GM12892 (cell line): ENCODE results near the gene SATB2.

Source experiments
- POLR2A ChIP-seq: IDR thresholded peaks from 2 replicates; pipeline ENCODE4 v1.6.1; 2011; ENCODE audit warnings: low read depth, low read length, control low read depth
- POLR2AphosphoS5 ChIP-seq: IDR thresholded peaks from 2 replicates; pipeline ENCODE4 v1.6.1; 2011; ENCODE audit warnings: low read depth, low read length, control low read depth

DNA sequence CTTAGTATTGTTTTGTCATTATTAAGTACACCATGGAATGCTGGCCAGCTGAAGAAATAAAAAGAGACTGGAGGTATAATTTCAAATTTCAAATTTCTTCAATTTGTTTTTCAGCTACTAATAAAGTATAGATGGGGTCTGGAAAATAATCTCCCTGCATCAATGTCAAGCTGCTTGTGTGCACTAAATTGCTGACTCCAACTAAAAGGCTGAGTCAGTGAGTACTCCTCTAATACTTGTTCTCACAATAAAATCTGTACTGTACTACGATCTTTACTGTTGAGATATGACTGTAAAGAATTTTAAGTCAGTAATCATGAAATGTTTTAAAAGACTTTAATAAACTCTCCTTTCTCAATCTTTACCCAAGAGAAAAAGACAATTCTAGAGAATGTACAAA lies 131.9 kb downstream of the SATB2 start:
- TF ChIP-seq POLR2A, result no peak
- no peak for TF ChIP-seq POLR2AphosphoS5
